H1 (cell line): Measurements from ENCODE around the gene KIAA0586. TPM values are rescaled to one million over a fixed set of nuclear protein-coding genes. Genes with fewer than 3 reads are reported as not detected.

ENCODE experiments used
- CTCF ChIA-PET: fragments of 300-600 bp; sonication (Branson Sonifier 250); formaldehyde crosslinking; loops from one replicate; lab custom pipeline; 2021; ENCODE audit not compliant: partially characterized antibody; lab: Charles Lee
- POLR2A ChIA-PET: fragments of 300-600 bp; sonication (Branson Sonifier 250); formaldehyde crosslinking; loops from one replicate; lab custom pipeline; 2021; ENCODE audit warnings: inconsistent platforms; ENCODE audit not compliant: partially characterized antibody; lab: Charles Lee
- DNase-seq, 2 experiments: peaks; one replicate each; pipeline versions ENCODE4 v3.0.0 to v3.0.0-alpha.2; 2010 to 2022; ENCODE audit warnings: low spot score in 2 of 2, low read depth in 1 of 2, mixed read lengths in 1 of 2
- FAIRE-seq: peaks from 2 replicates; lab custom pipeline; 2011; peaks lifted over from hg19 to GRCh38; lab: Jason Lieb, UNC
- H2AFZ ChIP-seq: 2 replicates; pipeline ENCODE4 v1.8.1; 2012; ENCODE audit warnings: low read length, inconsistent platforms
- H2AK5ac ChIP-seq: 2 replicates; pipeline ENCODE4 v1.6.1; 2013; ENCODE audit warnings: low read depth, low read length
- H2BK120ac ChIP-seq: replicated peaks from 2 replicates; pipeline ENCODE3; 2013; ENCODE audit warnings: low read depth, low read length, inconsistent platforms
- H2BK12ac ChIP-seq: 2 replicates; pipeline ENCODE4 v1.6.1; 2013; ENCODE audit warnings: low read depth, low read length
- H2BK15ac ChIP-seq: 2 replicates; pipeline ENCODE4 v1.6.1; 2013; ENCODE audit warnings: low read length
- H2BK20ac ChIP-seq: 2 replicates; pipeline ENCODE4 v1.6.1; 2013; ENCODE audit warnings: low read length
- H2BK5ac ChIP-seq: 2 replicates; pipeline ENCODE4 v1.6.1; 2013; ENCODE audit warnings: low read depth, low read length
- H3K14ac ChIP-seq: 2 replicates; pipeline ENCODE4 v1.6.1; 2013; ENCODE audit warnings: inconsistent platforms; ENCODE audit not compliant: insufficient read length
- H3K18ac ChIP-seq: 2 replicates; pipeline ENCODE4 v1.6.1; 2013; ENCODE audit warnings: low read length; ENCODE audit errors: extremely low read depth
- H3K23ac ChIP-seq: 2 replicates; pipeline ENCODE4 v1.6.1; 2013; ENCODE audit warnings: inconsistent platforms; ENCODE audit not compliant: insufficient read length
- H3K23me2 ChIP-seq: 2 replicates; pipeline ENCODE4 v1.6.1; 2013; ENCODE audit warnings: low read depth, low read length
- H3K27ac ChIP-seq: 2 replicates; pipeline ENCODE4 v1.6.1; 2011; ENCODE audit warnings: low read depth, low read length, inconsistent platforms
- H3K27me3 ChIP-seq, 4 experiments: replicated peaks in 1 of 4; 1 replicate in 1 of 4; 2 replicates in 3 of 4; pipeline versions ENCODE4 v1.6.1 to v1.8.1; 2011 to 2013; ENCODE audit warnings: low read length in 3 of 4, mild to moderate bottlenecking in 3 of 4, inconsistent platforms in 2 of 4, mixed read lengths in 2 of 4, moderate library complexity in 1 of 4; ENCODE audit not compliant: control insufficient read depth in 3 of 4, insufficient read depth in 3 of 4; ENCODE audit errors: extremely low read depth in 1 of 4
- H3K36me3 ChIP-seq, 4 experiments: 2 replicates each; pipeline versions ENCODE4 v1.6.1 to v1.8.1; 2011 to 2013; ENCODE audit warnings: mild to moderate bottlenecking in 4 of 4, low read length in 3 of 4, moderate library complexity in 2 of 4, control low read depth in 1 of 4, inconsistent platforms in 1 of 4; ENCODE audit not compliant: insufficient read depth in 4 of 4, control insufficient read depth in 2 of 4
- H3K4ac ChIP-seq: replicated peaks from 2 replicates; pipeline ENCODE3; 2013; ENCODE audit warnings: low read length, low read depth, mixed read lengths, inconsistent platforms; ENCODE audit not compliant: insufficient read length
- H3K4me1 ChIP-seq, 4 experiments: replicated peaks in 1 of 4; 1 replicate in 1 of 4; 2 replicates in 3 of 4; pipeline versions ENCODE4 v1.6.1 to v1.8.1; 2011 to 2013; ENCODE audit warnings: low read length in 3 of 4, inconsistent platforms in 2 of 4, mixed read lengths in 1 of 4; ENCODE audit not compliant: insufficient read depth in 4 of 4, control insufficient read depth in 3 of 4
- H3K4me2 ChIP-seq, 2 experiments: 2 replicates each; pipeline versions ENCODE4 v1.6.1 to v1.8.1; 2011 to 2013; ENCODE audit warnings: low read depth in 2 of 2, low read length in 2 of 2, control low read depth in 1 of 2, inconsistent platforms in 1 of 2, mild to moderate bottlenecking in 1 of 2; ENCODE audit not compliant: insufficient read depth in 1 of 2
- H3K4me3 ChIP-seq, 4 experiments: fragments of 200-600, 300-600 bp in 1 of 4; sonication (generic), shearing (Covaris generic), sonication (Bioruptor Twin) in 1 of 4; 2 replicates each; pipeline versions ENCODE4 v1.5.1 to v1.8.1; 2011 to 2016; ENCODE audit warnings: low read length in 4 of 4, low read depth in 3 of 4, control low read depth in 2 of 4, inconsistent platforms in 2 of 4, mild to moderate bottlenecking in 2 of 4, mixed read lengths in 1 of 4, moderate library complexity in 1 of 4; ENCODE audit not compliant: insufficient read depth in 2 of 4; ENCODE audit errors: extremely low read depth in 1 of 4
- H3K56ac ChIP-seq: replicated peaks from 2 replicates; pipeline ENCODE3; 2013; ENCODE audit warnings: low read depth, mild to moderate bottlenecking, mixed read lengths, low read length, inconsistent platforms; ENCODE audit not compliant: insufficient read length
- H3K79me1 ChIP-seq: 2 replicates; pipeline ENCODE4 v1.6.1; 2013; ENCODE audit warnings: low read depth, low read length, control low read depth
- H3K79me2 ChIP-seq, 2 experiments: 2 replicates each; pipeline versions ENCODE4 v1.6.1 to v1.8.1; 2012 to 2013; ENCODE audit warnings: low read length in 2 of 2, mild to moderate bottlenecking in 2 of 2, inconsistent platforms in 1 of 2; ENCODE audit not compliant: insufficient read depth in 2 of 2, control insufficient read depth in 1 of 2
- H3K9ac ChIP-seq, 4 experiments: replicated peaks in 1 of 4; 1 replicate in 1 of 4; 2 replicates in 3 of 4; pipeline versions ENCODE4 v1.6.1 to v1.8.1; 2011 to 2013; ENCODE audit warnings: low read depth in 3 of 4, low read length in 3 of 4, control low read depth in 2 of 4, mild to moderate bottlenecking in 2 of 4, moderate library complexity in 2 of 4, inconsistent platforms in 1 of 4; ENCODE audit errors: extremely low read depth in 1 of 4
- H3K9me3 ChIP-seq, 2 experiments: 2 replicates each; pipeline versions ENCODE4 v1.6.1 to v1.8.1; 2012 to 2013; ENCODE audit warnings: mild to moderate bottlenecking in 2 of 2, moderate library complexity in 2 of 2, control low read depth in 1 of 2, inconsistent platforms in 1 of 2, low read depth in 1 of 2, low read length in 1 of 2, mixed read lengths in 1 of 2; ENCODE audit not compliant: insufficient read depth in 2 of 2
- H4K20me1 ChIP-seq, 2 experiments: replicated peaks in 1 of 2; 2 replicates each; pipeline versions ENCODE3 to v1.8.1; 2011 to 2013; ENCODE audit warnings: inconsistent platforms in 2 of 2, low read length in 2 of 2, mild to moderate bottlenecking in 1 of 2; ENCODE audit not compliant: insufficient read depth in 2 of 2, control insufficient read depth in 1 of 2
- H4K5ac ChIP-seq: 2 replicates; pipeline ENCODE4 v1.6.1; 2013; ENCODE audit warnings: low read length, low read depth, mixed read lengths, inconsistent platforms; ENCODE audit not compliant: insufficient read length
- H4K8ac ChIP-seq: 2 replicates; pipeline ENCODE4 v1.8.0; 2013; ENCODE audit warnings: mild to moderate bottlenecking, moderate library complexity, low read length, inconsistent platforms; ENCODE audit not compliant: insufficient read depth; ENCODE audit errors: extremely low read depth
- H4K91ac ChIP-seq: replicated peaks from 2 replicates; pipeline ENCODE3; 2013; ENCODE audit warnings: low read length, mixed read lengths, inconsistent platforms; ENCODE audit not compliant: insufficient read length
- ATF3 ChIP-seq: IDR thresholded peaks from 2 replicates; pipeline ENCODE4 v1.6.1; 2011; ENCODE audit warnings: low read depth, mild to moderate bottlenecking, low read length; ENCODE audit not compliant: insufficient read depth
- BACH1 ChIP-seq: IDR thresholded peaks from 2 replicates; pipeline ENCODE4 v1.6.1; 2012; ENCODE audit warnings: low read length, improper control_type of control experiment
- BCL11A ChIP-seq, 2 experiments: IDR thresholded peaks; one replicate each; pipeline ENCODE4 v1.6.1; 2011; ENCODE audit warnings: low read depth in 2 of 2, low read length in 2 of 2, mild to moderate bottlenecking in 2 of 2
- CBX8 ChIP-seq: fragments of 300-800, 300-1000 bp; sonication (generic); IDR thresholded peaks from 2 replicates; pipeline ENCODE4 v1.7.1; 2016; ENCODE audit warnings: low read depth, low read length, borderline replicate concordance
- HDAC2 ChIP-seq, 2 experiments: fragments of 300-600 bp in 1 of 2; sonication (generic) in 1 of 2; IDR thresholded peaks; 2 replicates each; pipeline ENCODE4 v1.6.1; 2011 to 2012; ENCODE audit warnings: low read depth in 2 of 2, low read length in 2 of 2, mild to moderate bottlenecking in 2 of 2, moderate library complexity in 2 of 2, borderline replicate concordance in 1 of 2, inconsistent platforms in 1 of 2
- HDAC6 ChIP-seq: IDR thresholded peaks from one replicate; pipeline ENCODE4 v1.7.1; 2012; ENCODE audit warnings: low read depth, mild to moderate bottlenecking, inconsistent platforms, low read length, moderate library complexity
- KDM4A ChIP-seq: IDR thresholded peaks from one replicate; pipeline ENCODE4 v1.7.1; 2012; ENCODE audit warnings: low read depth, mild to moderate bottlenecking, moderate library complexity, low read length, inconsistent platforms; ENCODE audit not compliant: severe bottlenecking
- POLR2AphosphoS5 ChIP-seq: IDR thresholded peaks from 2 replicates; pipeline ENCODE4 v1.6.1; 2011; ENCODE audit warnings: low read depth, low read length
- RNF2 ChIP-seq: fragments of 200-900, 300-1000 bp; sonication (generic); IDR thresholded peaks from 2 replicates; pipeline ENCODE4 v1.7.1; 2016; ENCODE audit warnings: borderline replicate concordance, low read depth, mild to moderate bottlenecking, antibody characterized with exemption, low read length; ENCODE audit not compliant: poor library complexity, severe bottlenecking; ENCODE audit errors: missing control alignments
- SAP30 ChIP-seq: fragments of 300-600 bp; sonication (generic); IDR thresholded peaks from 2 replicates; pipeline ENCODE4 v1.7.1; 2012; ENCODE audit warnings: low read length, moderate library complexity, mild to moderate bottlenecking, inconsistent platforms; ENCODE audit not compliant: insufficient read depth, insufficient replicate concordance
- TEAD4 ChIP-seq: IDR thresholded peaks from 2 replicates; pipeline ENCODE4 v1.6.1; 2012; ENCODE audit warnings: low read depth, low read length, inconsistent platforms, mixed read lengths
- USF2 ChIP-seq: IDR thresholded peaks from 2 replicates; pipeline ENCODE4 v1.6.1; 2011; ENCODE audit warnings: low read length, improper control_type of control experiment
- WGBS, 2 experiments: shearing (Covaris generic) in 1 of 2; methylation state at CpG; one replicate each; pipeline versions ENCODE4 v1.1.6 to v1.1.7; 2013 to 2015; ENCODE audit warnings: low lambda C conversion rate in 2 of 2, mixed read lengths in 2 of 2, inconsistent platforms in 1 of 2, low coverage in 1 of 2, missing lambda C conversion rate in 1 of 2; ENCODE audit not compliant: insufficient replicate concordance in 2 of 2, insufficient coverage in 1 of 2, insufficient read length in 1 of 2; ENCODE audit errors: extremely low coverage in 1 of 2, missing lambda C conversion rate in 1 of 2; 5-methylcytosine and 5-hydroxymethylcytosine counted together
- polyA plus RNA-seq, 7 experiments: library from polyadenylated mRNA; depleted of rRNA in 3 of 7; stranded (reverse) in 5 of 7; unstranded in 2 of 7; fragments of >200 nt in 5 of 7; fragments of 200-250 nt in 2 of 7; gene quantifications; 1 replicate in 5 of 7; 2 replicates in 1 of 7; 4 replicates in 1 of 7; pipeline versions ENCODE4 v1.2.1 to v1.2.3, GENCODE V29; 2011 to 2013; ENCODE audit warnings: missing spikeins in 2 of 7, mixed read lengths in 2 of 7
- total RNA-seq: library from RNA; stranded (reverse); fragmentation: NEBNext Ultra II Directional; extraction: Animal tissue kit (Norgen Biotek cat#: 25700); gene quantifications from 2 replicates; pipeline ENCODE4 v1.2.1, GENCODE V29; 2021

The KIAA0586 gene
- total and polyA plus RNA-seq, 2 of the 8 experiments (the other 6 are each of a cell fraction or from before 2014, with no cell fraction given): 7.2 to 24.8 TPM

GRCh38 chr14:58492044-58492443 is 64.5 kb downstream of the KIAA0586 start:
- DNase-seq (no peak), FAIRE-seq (no peak)
- H3K9me3 ChIP-seq: no peaks in the 10 kb centered on the region
- H2AK5ac ChIP-seq: no peak overlapping the region
- H3K18ac ChIP-seq: no peak overlapping the region
- no peak overlapping the region for H3K4ac ChIP-seq
- H3K27me3 ChIP-seq: no peaks in the 10 kb centered on the region
- no peak overlapping the region for H2BK12ac ChIP-seq
- no peak overlapping the region for H3K27ac ChIP-seq
- H3K23me2 ChIP-seq: no peaks in the 10 kb centered on the region
- H3K9ac ChIP-seq: no peak overlapping the region
- H4K5ac ChIP-seq: no peak overlapping the region
- no peak overlapping the region for H4K91ac ChIP-seq
- H3K14ac ChIP-seq: no peak overlapping the region
- no peak overlapping the region for H2BK20ac ChIP-seq
- no peak overlapping the region for H2BK5ac ChIP-seq
- H2BK120ac ChIP-seq: no peak overlapping the region
- no peaks in the 10 kb centered on the region for H3K4me1 ChIP-seq
- H3K56ac ChIP-seq: no peak overlapping the region
- no peak overlapping the region for H2BK15ac ChIP-seq
- H4K8ac ChIP-seq: no peak overlapping the region
- POLR2A ChIA-PET: no interaction called here
- no peaks in the 10 kb centered on the region for H3K79me1 ChIP-seq
- H3K23ac ChIP-seq: no peak overlapping the region
- no peak overlapping the region for H2AFZ ChIP-seq
- no peak overlapping the region for H3K4me3 ChIP-seq
- H3K4me2 ChIP-seq: no peak overlapping the region
- 69% methylated on average over 1 of the region's 1 CpG; no CpG with 5 or more reads in 1 of the 2 experiments for WGBS, 2 experiments
- peaks cover 0 to 23% (median 1%) of the 10 kb centered on the region in 4 experiments; a peak in 4 of 8 replicates for H3K36me3 ChIP-seq
- H4K20me1 ChIP-seq: no peaks in the 10 kb centered on the region
- no peaks in the 10 kb centered on the region for H3K79me2 ChIP-seq
- CTCF ChIA-PET: interaction anchor here (1.3 to 2.8 kb wide), 2 partner anchors 9 to 18 kb away, joined by 6 to 12 read pairs; no protein-coding TSS in a partner anchor
- no peak for TF ChIP-seq SAP30
- no peak for TF ChIP-seq POLR2AphosphoS5
- no peak for TF ChIP-seq RNF2
- TF ChIP-seq CBX8: no peak
- TF ChIP-seq HDAC2 (IDR thresholded peaks at IDR 0.05; ENCODE audit: borderline replicate concordance in 1 of 2, low read depth in 2 of 2, low read length in 2 of 2): no peak
- TF ChIP-seq BACH1: no peak
- no peak for TF ChIP-seq ATF3
- no peak for TF ChIP-seq BCL11A (IDR thresholded peaks at IDR 0.05; ENCODE audit: low read depth in 2 of 2, low read length in 2 of 2)
- TF ChIP-seq HDAC6: no peak
- no peak for TF ChIP-seq KDM4A
- no peak for TF ChIP-seq USF2
- no peak for TF ChIP-seq TEAD4
